IPS-20b (cell line): Measurements from ENCODE around the gene TEX26.

ENCODE experiments used
- H3K27ac ChIP-seq: one replicate; pipeline ENCODE4 v1.5.1; 2013; ENCODE audit warnings: low read length
- H3K27me3 ChIP-seq: 2 replicates; pipeline ENCODE4 v1.6.1; 2013; ENCODE audit warnings: mild to moderate bottlenecking, low read length, inconsistent platforms; ENCODE audit not compliant: insufficient read depth
- H3K36me3 ChIP-seq: 2 replicates; pipeline ENCODE4 v1.6.1; 2013; ENCODE audit warnings: low read depth, mild to moderate bottlenecking, inconsistent platforms, low read length, moderate library complexity; ENCODE audit not compliant: insufficient read depth
- H3K4me1 ChIP-seq: 2 replicates; pipeline ENCODE4 v1.6.1; 2013; ENCODE audit warnings: mild to moderate bottlenecking, control low read depth, inconsistent platforms, low read length, moderate library complexity; ENCODE audit not compliant: insufficient read depth
- H3K4me3 ChIP-seq: 2 replicates; pipeline ENCODE4 v1.5.1; 2013; ENCODE audit warnings: mild to moderate bottlenecking, low read length, inconsistent platforms
- H3K9ac ChIP-seq: 2 replicates; pipeline ENCODE4 v1.6.1; 2013; ENCODE audit warnings: low read depth, mild to moderate bottlenecking, inconsistent platforms, low read length, moderate library complexity
- H3K9me3 ChIP-seq: 2 replicates; pipeline ENCODE4 v1.6.1; 2013; ENCODE audit warnings: mild to moderate bottlenecking, low read depth, low read length, inconsistent platforms; ENCODE audit not compliant: insufficient read depth

Gene TEX26

DNA sequence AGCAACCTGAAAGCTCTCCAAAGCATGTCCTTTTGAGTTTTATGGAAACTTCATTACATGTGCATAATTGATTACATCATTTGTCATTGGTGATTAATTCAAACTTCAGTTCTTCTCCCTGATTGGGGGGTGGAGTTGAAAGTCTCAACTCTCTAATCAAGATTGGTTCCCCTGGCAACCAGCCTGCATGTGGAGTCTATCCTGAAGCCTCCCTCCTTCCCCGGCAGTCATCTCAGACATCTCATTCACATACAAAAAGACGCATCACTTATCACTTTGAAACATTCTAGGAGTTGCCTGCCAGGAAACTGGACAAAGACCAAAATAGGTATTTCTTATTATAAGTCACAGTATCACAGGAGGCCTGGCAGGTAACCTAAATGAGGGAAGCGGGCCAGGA, 50.5 kb downstream of the TEX26 start:
- Histone ChIP-seq H3K36me3 (no peaks in the 10 kb centered on the region), H3K27me3 (no peaks in the 10 kb centered on the region), H3K4me3 (no peak overlapping the region), H3K9ac (no peak overlapping the region), H3K27ac (no peak overlapping the region), H3K9me3 (no peaks in the 10 kb centered on the region), H3K4me1 (peaks cover 18% of the 10 kb centered on the region)

- Histone ChIP-seq H3K9ac (no peak overlapping the region), H3K27ac (no peak overlapping the region), H3K36me3 (no peaks in the 10 kb centered on the region), H3K27me3 (no peaks in the 10 kb centered on the region), H3K4me1 (peaks cover 20% of the 10 kb centered on the region), H3K9me3 (no peaks in the 10 kb centered on the region), H3K4me3 (no peak overlapping the region)
These were observed 51.0 kb downstream of the TEX26 start for GRCh38 chr13:30983431-30983830.

GRCh38 chr13:30984620-30985019, 52.2 kb downstream of the TEX26 start:
- no peaks in the 10 kb centered on the region for H3K36me3 ChIP-seq
- H3K27me3 ChIP-seq: no peaks in the 10 kb centered on the region
- H3K4me1 ChIP-seq: peaks cover 20% of the 10 kb centered on the region
- no peaks in the 10 kb centered on the region for H3K9me3 ChIP-seq
- no peak overlapping the region for H3K4me3 ChIP-seq
- H3K27ac ChIP-seq: no peak overlapping the region
- no peak overlapping the region for H3K9ac ChIP-seq

DNA sequence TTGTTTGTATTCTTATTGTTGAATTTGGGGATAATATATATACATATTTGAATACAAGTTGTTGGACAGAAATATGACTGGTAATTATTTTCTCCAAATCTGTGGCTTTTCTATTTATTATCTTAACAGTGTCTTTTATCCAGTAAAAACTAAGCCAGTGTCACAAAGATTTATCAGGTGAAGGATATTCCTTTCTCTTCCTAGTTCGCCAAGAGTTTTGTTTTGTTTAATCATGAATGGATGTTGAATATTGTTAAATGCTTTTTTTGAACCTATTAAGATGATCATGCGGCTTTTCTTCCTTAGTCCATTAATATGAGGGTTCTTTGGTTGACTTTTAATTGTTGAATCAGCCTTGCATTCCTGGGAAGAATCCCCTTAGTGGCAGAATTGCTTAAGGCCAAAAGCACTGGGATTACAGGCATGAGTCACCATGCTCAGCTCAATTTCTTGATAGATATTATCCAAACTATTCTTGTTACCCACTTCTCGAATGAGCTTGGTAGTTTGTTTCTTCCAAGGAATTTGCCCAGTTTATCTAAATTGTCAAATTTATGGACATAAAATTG, 53.3 kb downstream of the TEX26 start:
- no peak overlapping the region for H3K9ac ChIP-seq
- no peaks in the 10 kb centered on the region for H3K27me3 ChIP-seq
- no peaks in the 10 kb centered on the region for H3K36me3 ChIP-seq
- H3K4me3 ChIP-seq: no peak overlapping the region
- peaks cover 20% of the 10 kb centered on the region for H3K4me1 ChIP-seq
- no peaks in the 10 kb centered on the region for H3K9me3 ChIP-seq
- H3K27ac ChIP-seq: no peak overlapping the region

DNA sequence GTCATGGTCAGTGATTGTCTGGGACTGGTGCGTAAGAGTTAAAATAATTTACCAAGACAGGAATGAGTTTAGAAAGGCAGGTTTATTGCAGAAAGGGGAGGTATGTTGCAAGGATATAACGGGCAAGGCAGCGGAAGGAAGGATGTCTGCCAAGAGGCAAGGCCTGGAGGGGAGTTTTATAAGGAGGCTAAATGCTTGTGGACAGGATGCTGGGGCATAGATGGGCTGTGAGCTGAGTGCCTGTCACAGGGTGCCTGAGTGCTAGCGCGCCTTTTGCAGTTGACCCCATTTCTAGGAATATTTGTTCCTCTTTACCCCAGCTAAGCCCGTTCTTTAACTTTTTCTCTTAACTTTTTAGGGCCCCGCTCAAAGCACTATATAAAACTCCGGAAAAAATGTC, 58.7 kb downstream of the TEX26 start:
- Histone ChIP-seq H3K36me3 (no peaks in the 10 kb centered on the region), H3K4me3 (no peak overlapping the region), H3K27me3 (no peaks in the 10 kb centered on the region), H3K4me1 (peaks cover 7% of the 10 kb centered on the region), H3K27ac (no peak overlapping the region), H3K9ac (no peak overlapping the region), H3K9me3 (no peaks in the 10 kb centered on the region)

DNA sequence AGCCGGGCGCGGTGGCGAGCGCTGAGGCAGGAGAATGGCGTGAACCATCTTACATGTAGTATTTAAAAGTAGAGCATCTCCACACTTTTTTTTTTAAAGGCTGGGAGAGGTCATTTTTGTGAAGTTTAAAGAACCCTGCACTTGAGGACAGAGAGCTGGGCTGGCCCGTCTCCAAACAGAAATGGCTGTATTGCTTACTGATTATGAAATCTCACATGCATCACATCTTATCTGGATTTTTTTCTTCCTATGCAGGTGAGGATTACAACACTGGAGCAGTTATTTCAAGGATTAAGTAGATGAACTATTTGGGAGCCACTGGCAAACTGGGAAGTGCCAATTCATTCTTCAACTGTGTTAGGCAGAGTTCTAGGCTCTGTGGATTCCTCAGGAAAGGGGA, 59.5 kb downstream of the TEX26 start:
- Histone ChIP-seq H3K27me3 (no peaks in the 10 kb centered on the region), H3K9me3 (no peaks in the 10 kb centered on the region), H3K4me3 (no peak overlapping the region), H3K9ac (no peak overlapping the region), H3K36me3 (no peaks in the 10 kb centered on the region), H3K27ac (no peak overlapping the region), H3K4me1 (peaks cover 7% of the 10 kb centered on the region)

GRCh38 chr13:30995331-30995730, 62.9 kb downstream of the TEX26 start:
- no peaks in the 10 kb centered on the region for H3K27me3 ChIP-seq

GRCh38 chr13:30997697-30998096, 65.2 kb downstream of the TEX26 start:
- Histone ChIP-seq H3K4me1 (no peaks in the 10 kb centered on the region), H3K9me3 (no peaks in the 10 kb centered on the region), H3K9ac (no peak overlapping the region), H3K27ac (no peak overlapping the region), H3K27me3 (no peaks in the 10 kb centered on the region), H3K4me3 (no peak overlapping the region), H3K36me3 (no peaks in the 10 kb centered on the region)

More at GRCh38 chr13:30995331-30995730, 62.9 kb downstream of the TEX26 start:
- Histone ChIP-seq H3K9ac (no peak overlapping the region), H3K4me3 (no peak overlapping the region), H3K4me1 (no peaks in the 10 kb centered on the region), H3K27ac (no peak overlapping the region), H3K9me3 (no peaks in the 10 kb centered on the region), H3K36me3 (no peaks in the 10 kb centered on the region)

- no peaks in the 10 kb centered on the region for H3K4me1 ChIP-seq
- no peak overlapping the region for H3K27ac ChIP-seq
- no peak overlapping the region for H3K9ac ChIP-seq
- H3K4me3 ChIP-seq: no peak overlapping the region
- no peaks in the 10 kb centered on the region for H3K27me3 ChIP-seq
- no peaks in the 10 kb centered on the region for H3K36me3 ChIP-seq
- H3K9me3 ChIP-seq: no peaks in the 10 kb centered on the region
These were observed 66.0 kb downstream of the TEX26 start for GRCh38 chr13:30998136-30999088.

DNA sequence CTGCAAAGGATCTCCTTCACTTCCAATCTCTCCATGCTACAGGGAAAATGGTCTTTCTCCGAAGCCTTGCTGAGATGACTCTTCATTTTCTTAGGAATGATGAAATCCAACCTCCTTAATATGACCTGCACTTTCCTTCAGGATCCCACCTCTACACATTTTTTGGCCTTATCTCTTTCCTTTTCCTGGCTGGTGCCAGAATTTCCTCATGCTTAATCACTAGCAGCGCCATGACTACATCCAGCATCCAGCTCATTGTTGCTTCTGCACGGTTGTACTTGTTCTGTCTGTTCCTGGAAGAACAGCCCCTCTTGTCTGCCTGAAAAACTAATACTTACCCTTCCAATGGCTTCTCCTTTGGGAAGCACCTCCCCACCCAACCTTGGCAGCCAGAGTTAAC, 68.4 kb downstream of the TEX26 start:
- no peaks in the 10 kb centered on the region for H3K4me1 ChIP-seq
- H3K27me3 ChIP-seq: no peaks in the 10 kb centered on the region
- no peaks in the 10 kb centered on the region for H3K36me3 ChIP-seq
- H3K9me3 ChIP-seq: no peaks in the 10 kb centered on the region
- no peak overlapping the region for H3K27ac ChIP-seq
- H3K4me3 ChIP-seq: no peak overlapping the region
- no peak overlapping the region for H3K9ac ChIP-seq

GRCh38 chr13:31001647-31002046, 69.2 kb downstream of the TEX26 start:
- Histone ChIP-seq H3K27me3 (no peaks in the 10 kb centered on the region), H3K4me3 (no peak overlapping the region), H3K4me1 (no peaks in the 10 kb centered on the region), H3K9ac (no peak overlapping the region), H3K9me3 (no peaks in the 10 kb centered on the region), H3K36me3 (no peaks in the 10 kb centered on the region), H3K27ac (no peak overlapping the region)

- Histone ChIP-seq H3K4me1 (no peaks in the 10 kb centered on the region), H3K9me3 (no peaks in the 10 kb centered on the region), H3K4me3 (no peak overlapping the region), H3K27me3 (no peaks in the 10 kb centered on the region), H3K27ac (no peak overlapping the region), H3K36me3 (no peaks in the 10 kb centered on the region), H3K9ac (no peak overlapping the region)
These were observed 72.6 kb downstream of the TEX26 start for GRCh38 chr13:31005066-31005465.
